MM.1S (cell line): ENCODE results near the gene G6PC1.
A peak's percentile ranks its signal among the peaks of the same experiment; 100 is the strongest.

Source experiments
- DNase-seq: peaks from one replicate; pipeline ENCODE4 v3.0.0-alpha.2; 2015
- H2AFZ ChIP-seq: fragments of 300-600 bp; sonication (generic); 2 replicates; pipeline ENCODE4 v1.6.0; 2016; ENCODE audit warnings: antibody characterized with exemption, low read length
- H3F3A ChIP-seq: fragments of 300-600 bp; sonication (generic); 2 replicates; pipeline ENCODE4 v1.6.1; 2016; ENCODE audit warnings: mild to moderate bottlenecking, antibody characterized with exemption, low read length, moderate library complexity, mixed read lengths; ENCODE audit not compliant: insufficient read depth
- H3K27ac ChIP-seq: fragments of 300-600 bp; sonication (generic); 2 replicates; pipeline ENCODE4 v1.5.1; 2016; ENCODE audit warnings: mild to moderate bottlenecking, low read length
- H3K27me3 ChIP-seq: fragments of 300-600 bp; sonication (generic); replicated peaks from 2 replicates; pipeline ENCODE4 v1.6.0; 2016; ENCODE audit warnings: low read length; ENCODE audit not compliant: insufficient read depth
- H3K36me3 ChIP-seq: fragments of 300-600 bp; sonication (generic); replicated peaks from 2 replicates; pipeline ENCODE4 v1.6.1; 2016; ENCODE audit warnings: mild to moderate bottlenecking, low read length, mixed read lengths; ENCODE audit not compliant: insufficient read depth
- H3K4me1 ChIP-seq: fragments of 300-600 bp; sonication (generic); 2 replicates; pipeline ENCODE4 v1.6.1; 2016; ENCODE audit warnings: low read length, mixed read lengths
- H3K4me2 ChIP-seq: fragments of 300-600 bp; sonication (generic); 2 replicates; pipeline ENCODE4 v1.6.0; 2016; ENCODE audit warnings: low read depth, low read length
- H3K4me3 ChIP-seq: fragments of 300-600 bp; sonication (generic); 2 replicates; pipeline ENCODE4 v1.5.1; 2016; ENCODE audit warnings: low read length, mixed read lengths
- H3K79me2 ChIP-seq: fragments of 300-600 bp; sonication (generic); 2 replicates; pipeline ENCODE4 v1.6.1; 2016; ENCODE audit warnings: mixed run types, low read length, mixed read lengths
- H3K9ac ChIP-seq: fragments of 300-600 bp; sonication (generic); 2 replicates; pipeline ENCODE4 v1.6.1; 2016; ENCODE audit warnings: low read length, mixed read lengths
- H3K9me2 ChIP-seq: fragments of 300-600 bp; sonication (generic); replicated peaks from 2 replicates; pipeline ENCODE4 v1.6.1; 2016; ENCODE audit warnings: mild to moderate bottlenecking, low read length, mixed read lengths; ENCODE audit not compliant: insufficient read depth
- H3K9me3 ChIP-seq: fragments of 300-600 bp; sonication (generic); replicated peaks from 2 replicates; pipeline ENCODE4 v1.6.1; 2016; ENCODE audit warnings: mild to moderate bottlenecking, low read length, mixed read lengths; ENCODE audit not compliant: insufficient read depth
- H4K20me1 ChIP-seq: fragments of 300-600 bp; sonication (generic); 2 replicates; pipeline ENCODE4 v1.6.1; 2016; ENCODE audit warnings: mild to moderate bottlenecking, low read length, moderate library complexity, mixed read lengths; ENCODE audit not compliant: insufficient read depth
- CTCF ChIP-seq: fragments of 300-600 bp; sonication (generic); IDR thresholded peaks from 2 replicates; pipeline ENCODE4 v1.5.1; 2016; ENCODE audit warnings: antibody characterized with exemption, low read length, mixed read lengths
- EZH2 ChIP-seq: fragments of 300-600 bp; sonication (generic); optimal IDR thresholded peaks from 2 replicates; pipeline ENCODE3; 2017; ENCODE audit warnings: low read depth, mild to moderate bottlenecking, antibody characterized with exemption, low read length, mixed read lengths
- EZH2phosphoT487 ChIP-seq: fragments of 300-600 bp; sonication (generic); IDR thresholded peaks from 2 replicates; pipeline ENCODE4 v1.6.1; 2018; ENCODE audit warnings: antibody characterized with exemption, low read length

G6PC1 gene

GRCh38 chr17:42878123-42878880 lies 22.3 kb upstream of the G6PC1 start:
- Histone ChIP-seq H3K79me2 (no peaks in the 10 kb centered on the region), H2AFZ (peak overlapping the region; percentile 18; the same call in 1 of the 2 replicates), H3K4me2 (peak overlapping the region; percentile 31; the same call in 1 of the 2 replicates), H3K4me3 (no peak overlapping the region), H4K20me1 (no peaks in the 10 kb centered on the region), H3K9me2 (no peaks in the 10 kb centered on the region), H3K27me3 (no peaks in the 10 kb centered on the region), H3K36me3 (no peaks in the 10 kb centered on the region), H3K27ac (no peak overlapping the region), H3F3A (no peaks in the 10 kb centered on the region), H3K4me1 (peaks cover 9% of the 10 kb centered on the region; the same call in 1 of the 2 replicates), H3K9me3 (no peaks in the 10 kb centered on the region), H3K9ac (no peak overlapping the region)
- peak; percentile 62 for DNase-seq
- no peak for TF ChIP-seq EZH2
- TF ChIP-seq CTCF: no peak
- no peak for TF ChIP-seq EZH2phosphoT487

- Histone ChIP-seq H3K9me3 (no peaks in the 10 kb centered on the region), H2AFZ (no peak overlapping the region), H3K4me2 (no peak overlapping the region), H3F3A (no peaks in the 10 kb centered on the region), H3K79me2 (no peaks in the 10 kb centered on the region), H3K36me3 (no peaks in the 10 kb centered on the region), H3K27ac (no peak overlapping the region), H4K20me1 (no peaks in the 10 kb centered on the region), H3K4me1 (peaks cover 9% of the 10 kb centered on the region; the same call in 1 of the 2 replicates), H3K27me3 (no peaks in the 10 kb centered on the region), H3K9me2 (no peaks in the 10 kb centered on the region), H3K4me3 (no peak overlapping the region), H3K9ac (no peak overlapping the region)
- no peak for DNase-seq
- TF ChIP-seq EZH2phosphoT487 (no peak), CTCF (no peak), EZH2 (no peak)
Measured at GRCh38 chr17:42878924-42879595, 21.5 kb upstream of the G6PC1 start.

GRCh38 chr17:42879596-42879985 lies 21.0 kb upstream of the G6PC1 start:
- Histone ChIP-seq H3F3A (no peaks in the 10 kb centered on the region), H3K4me1 (peaks cover 9% of the 10 kb centered on the region; the same call in 1 of the 2 replicates), H3K27ac (no peak overlapping the region), H3K4me3 (no peak overlapping the region), H3K9ac (no peak overlapping the region), H3K27me3 (no peaks in the 10 kb centered on the region), H3K36me3 (no peaks in the 10 kb centered on the region), H3K9me2 (no peaks in the 10 kb centered on the region), H3K9me3 (no peaks in the 10 kb centered on the region), H3K79me2 (no peaks in the 10 kb centered on the region), H2AFZ (no peak overlapping the region), H3K4me2 (no peak overlapping the region), H4K20me1 (no peaks in the 10 kb centered on the region)
- TF ChIP-seq CTCF (no peak), EZH2phosphoT487 (no peak), EZH2 (no peak)
- no peak for DNase-seq
